ENCODE results near the gene LRP5. TPM values are rescaled to one million over a fixed set of nuclear protein-coding genes. Genes with fewer than 3 reads are reported as not detected.

Gene LRP5
- total and polyA plus RNA-seq, 9 of the 15 experiments (the other 6 are each of a cell fraction or from before 2014, with no cell fraction given), result 0.48 to 44.2 (median 13.5) TPM

DNA sequence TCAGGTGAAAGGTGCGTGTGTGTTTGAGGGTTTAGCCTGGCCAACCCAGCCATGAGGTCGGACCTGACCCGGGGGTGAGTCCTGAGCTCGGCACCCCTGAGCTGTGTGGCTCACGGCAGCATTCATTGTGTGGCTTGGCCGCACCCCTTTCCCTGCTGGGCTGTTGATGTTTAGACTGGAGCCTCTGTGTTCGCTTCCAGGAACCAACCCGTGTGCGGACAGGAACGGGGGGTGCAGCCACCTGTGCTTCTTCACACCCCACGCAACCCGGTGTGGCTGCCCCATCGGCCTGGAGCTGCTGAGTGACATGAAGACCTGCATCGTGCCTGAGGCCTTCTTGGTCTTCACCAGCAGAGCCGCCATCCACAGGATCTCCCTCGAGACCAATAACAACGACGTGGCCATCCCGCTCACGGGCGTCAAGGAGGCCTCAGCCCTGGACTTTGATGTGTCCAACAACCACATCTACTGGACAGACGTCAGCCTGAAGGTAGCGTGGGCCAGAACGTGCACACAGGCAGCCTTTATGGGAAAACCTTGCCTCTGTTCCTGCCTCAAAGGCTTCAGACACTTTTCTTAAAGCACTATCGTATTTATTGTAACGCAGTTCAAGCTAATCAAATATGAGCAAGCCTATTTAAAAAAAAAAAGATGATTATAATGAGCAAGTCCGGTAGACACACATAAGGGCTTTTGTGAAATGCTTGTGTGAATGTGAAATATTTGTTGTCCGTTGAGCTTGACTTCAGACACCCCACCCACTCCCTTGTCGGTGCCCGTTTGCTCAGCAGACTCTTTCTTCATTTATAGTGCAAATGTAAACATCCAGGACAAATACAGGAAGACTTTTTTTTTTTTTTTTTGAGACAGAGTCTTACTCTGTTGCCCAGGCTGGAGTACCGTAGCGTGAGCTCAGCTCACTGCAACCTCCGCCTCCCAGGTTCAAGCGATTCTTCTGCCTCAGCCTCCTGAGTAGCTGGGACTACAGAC lies 94.2 kb downstream of the LRP5 start:
- Histone ChIP-seq H3K4me1 (replicated peaks in 1 of 2; ENCODE audit: control insufficient read depth in 2 of 2, insufficient read depth in 2 of 2, low read length in 2 of 2) (peaks cover 0 to 5% of the 10 kb centered on the region in 2 experiments; a peak in 1 of 5 replicates), H3K9me1 (ENCODE audit: control insufficient read depth, insufficient read depth, low read length) (no peaks in the 10 kb centered on the region), H3K27me3 (ENCODE audit: control insufficient read depth in 2 of 2, insufficient read depth in 2 of 2, low read length in 2 of 2) (no peaks in the 10 kb centered on the region), H3K79me2 (ENCODE audit: control insufficient read depth, insufficient read depth, low read length) (no peaks in the 10 kb centered on the region), H3K36me3 (ENCODE audit: control insufficient read depth, insufficient read depth, low read length) (peaks cover 65% of the 10 kb centered on the region; the same call in 1 of the 3 replicates), H3K9ac (ENCODE audit: insufficient read depth in 1 of 2, low read depth in 2 of 2, low read length in 2 of 2) (no peak overlapping the region), H3K9me3 (replicated peaks; ENCODE audit: control insufficient read depth, insufficient read depth, low read depth, low read length) (no peaks in the 10 kb centered on the region), H4K20me1 (replicated peaks; ENCODE audit: control insufficient read depth, insufficient read depth, low read length) (no peaks in the 10 kb centered on the region), H3K4me3 (no peak overlapping the region), H2AFZ (ENCODE audit: low read depth, low read length) (no peak overlapping the region), H3K27ac (ENCODE audit: extremely low read depth, low read depth, low read length) (no peak overlapping the region), H3K4me2 (ENCODE audit: insufficient read depth, low read length) (no peak overlapping the region)
- TF ChIP-seq, protein P1, sequence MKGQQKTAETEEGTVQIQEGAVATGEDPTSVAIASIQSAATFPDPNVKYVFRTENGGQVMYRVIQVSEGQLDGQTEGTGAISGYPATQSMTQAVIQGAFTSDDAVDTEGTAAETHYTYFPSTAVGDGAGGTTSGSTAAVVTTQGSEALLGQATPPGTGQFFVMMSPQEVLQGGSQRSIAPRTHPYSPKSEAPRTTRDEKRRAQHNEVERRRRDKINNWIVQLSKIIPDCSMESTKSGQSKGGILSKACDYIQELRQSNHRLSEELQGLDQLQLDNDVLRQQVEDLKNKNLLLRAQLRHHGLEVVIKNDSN (CRISPR knock-in tag; IDR thresholded peaks at IDR 0.05), result no peak
- ChIA-PET CTCF (ENCODE audit: low intra/inter-chr PET ratio) (no interaction called here), POLR2A (interaction anchor here (0.8 kb wide), 1 partner anchor 15 kb away, joined by 3 read pairs; no protein-coding TSS in a partner anchor)
- WGBS (ENCODE audit: insufficient coverage, low coverage, missing lambda C conversion rate), result 84% methylated on average over 25 of the region's 34 CpGs
- DNase-seq (ENCODE audit: extremely low read depth in 1 of 4, low spot score in 3 of 4) (no peak), ATAC-seq (no peak), FAIRE-seq (no peak)
- in situ Hi-C loops (cut with MboI), result no loop called here
- BruUV-seq (replicated peaks), result no TSS peak
- intact Hi-C loops (cut with micrococcal nuclease), result no loop called here

DNA sequence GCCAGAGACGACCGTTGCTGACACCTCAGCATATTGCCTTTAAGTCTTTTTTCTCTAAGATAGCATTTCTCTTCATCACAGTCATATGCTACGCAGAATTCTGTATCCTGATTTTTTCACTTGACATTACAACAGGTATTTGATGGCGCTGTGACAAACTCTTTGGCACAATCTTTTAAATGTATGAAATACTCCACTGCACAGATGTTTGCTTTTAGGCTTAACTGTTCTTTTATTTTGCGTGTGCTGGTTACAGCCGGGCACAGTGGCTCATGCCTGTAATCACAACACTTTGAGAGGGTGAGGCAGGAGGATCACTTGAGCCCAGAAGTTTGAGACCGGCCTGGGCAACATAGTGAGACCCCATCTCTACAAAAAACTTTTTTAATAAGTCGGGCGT lies 96.1 kb downstream of the LRP5 start:
- Histone ChIP-seq H3K4me2 (ENCODE audit: insufficient read depth, low read length) (no peak overlapping the region), H3K36me3 (ENCODE audit: control insufficient read depth, insufficient read depth, low read length) (peaks cover 71% of the 10 kb centered on the region; the same call in 2 of the 3 replicates), H3K4me3 (no peak overlapping the region), H3K9me3 (replicated peaks; ENCODE audit: control insufficient read depth, insufficient read depth, low read depth, low read length) (no peaks in the 10 kb centered on the region), H3K9me1 (ENCODE audit: control insufficient read depth, insufficient read depth, low read length) (no peaks in the 10 kb centered on the region), H3K4me1 (replicated peaks in 1 of 2; ENCODE audit: control insufficient read depth in 2 of 2, insufficient read depth in 2 of 2, low read length in 2 of 2) (peaks cover 0 to 5% of the 10 kb centered on the region in 2 experiments; a peak in 1 of 5 replicates), H3K9ac (ENCODE audit: insufficient read depth in 1 of 2, low read depth in 2 of 2, low read length in 2 of 2) (no peak overlapping the region), H3K79me2 (ENCODE audit: control insufficient read depth, insufficient read depth, low read length) (no peaks in the 10 kb centered on the region), H2AFZ (ENCODE audit: low read depth, low read length) (no peak overlapping the region), H4K20me1 (replicated peaks; ENCODE audit: control insufficient read depth, insufficient read depth, low read length) (no peaks in the 10 kb centered on the region), H3K27ac (ENCODE audit: extremely low read depth, low read depth, low read length) (no peak overlapping the region), H3K27me3 (ENCODE audit: control insufficient read depth in 2 of 2, insufficient read depth in 2 of 2, low read length in 2 of 2) (no peaks in the 10 kb centered on the region)
- BruUV-seq (replicated peaks), result no TSS peak
- CTCF ChIA-PET (ENCODE audit: low intra/inter-chr PET ratio), result no interaction called here
- in situ Hi-C loops (cut with MboI), result no loop called here
- intact Hi-C loops (cut with micrococcal nuclease), result no loop called here
- WGBS (ENCODE audit: insufficient coverage, low coverage, missing lambda C conversion rate), result 96% methylated on average over 9 of the region's 9 CpGs
- FAIRE-seq (no peak), ATAC-seq (no peak), DNase-seq (ENCODE audit: extremely low read depth in 1 of 4, low spot score in 3 of 4) (no peak)
- POLR2A ChIA-PET, result no interaction called here
- TF ChIP-seq ZNF121 (CRISPR knock-in tag; conservative IDR thresholded peaks at IDR 0.05), result 0 out of 2 replicates have a peak, but pooled peaks have one; percentile 36
- no peak for TF ChIP-seq POLR2H (tag; IDR thresholded peaks at IDR 0.05; ENCODE audit: low read depth)

Data from K562 (cell line).